PC-3 (cell line): ENCODE measurements around the gene TTC28.

ENCODE experiments used
- EZH2 ChIP-seq: fragments of 300-600 bp; sonication (generic); IDR thresholded peaks from one replicate; pipeline ENCODE4 v1.6.1; 2017; ENCODE audit warnings: antibody characterized with exemption, mild to moderate bottlenecking, low read length; ENCODE audit not compliant: unreplicated experiment
- TF ChIP-seq, protein P1 (sequence below): fragments of 300-600 bp; sonication (generic); conservative IDR thresholded peaks from 2 replicates; pipeline ENCODE4 v1.5.1; 2017; ENCODE audit warnings: antibody characterized with exemption, low read depth, mild to moderate bottlenecking, low read length

GRCh38 chr22:28542980-28543621 lies 136.5 kb downstream of the TTC28 start:
- TF ChIP-seq, protein P1, sequence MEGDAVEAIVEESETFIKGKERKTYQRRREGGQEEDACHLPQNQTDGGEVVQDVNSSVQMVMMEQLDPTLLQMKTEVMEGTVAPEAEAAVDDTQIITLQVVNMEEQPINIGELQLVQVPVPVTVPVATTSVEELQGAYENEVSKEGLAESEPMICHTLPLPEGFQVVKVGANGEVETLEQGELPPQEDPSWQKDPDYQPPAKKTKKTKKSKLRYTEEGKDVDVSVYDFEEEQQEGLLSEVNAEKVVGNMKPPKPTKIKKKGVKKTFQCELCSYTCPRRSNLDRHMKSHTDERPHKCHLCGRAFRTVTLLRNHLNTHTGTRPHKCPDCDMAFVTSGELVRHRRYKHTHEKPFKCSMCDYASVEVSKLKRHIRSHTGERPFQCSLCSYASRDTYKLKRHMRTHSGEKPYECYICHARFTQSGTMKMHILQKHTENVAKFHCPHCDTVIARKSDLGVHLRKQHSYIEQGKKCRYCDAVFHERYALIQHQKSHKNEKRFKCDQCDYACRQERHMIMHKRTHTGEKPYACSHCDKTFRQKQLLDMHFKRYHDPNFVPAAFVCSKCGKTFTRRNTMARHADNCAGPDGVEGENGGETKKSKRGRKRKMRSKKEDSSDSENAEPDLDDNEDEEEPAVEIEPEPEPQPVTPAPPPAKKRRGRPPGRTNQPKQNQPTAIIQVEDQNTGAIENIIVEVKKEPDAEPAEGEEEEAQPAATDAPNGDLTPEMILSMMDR = no peak
- no peak for TF ChIP-seq EZH2
